ENCODE data around the gene SPATA17.

Gene SPATA17

DNA sequence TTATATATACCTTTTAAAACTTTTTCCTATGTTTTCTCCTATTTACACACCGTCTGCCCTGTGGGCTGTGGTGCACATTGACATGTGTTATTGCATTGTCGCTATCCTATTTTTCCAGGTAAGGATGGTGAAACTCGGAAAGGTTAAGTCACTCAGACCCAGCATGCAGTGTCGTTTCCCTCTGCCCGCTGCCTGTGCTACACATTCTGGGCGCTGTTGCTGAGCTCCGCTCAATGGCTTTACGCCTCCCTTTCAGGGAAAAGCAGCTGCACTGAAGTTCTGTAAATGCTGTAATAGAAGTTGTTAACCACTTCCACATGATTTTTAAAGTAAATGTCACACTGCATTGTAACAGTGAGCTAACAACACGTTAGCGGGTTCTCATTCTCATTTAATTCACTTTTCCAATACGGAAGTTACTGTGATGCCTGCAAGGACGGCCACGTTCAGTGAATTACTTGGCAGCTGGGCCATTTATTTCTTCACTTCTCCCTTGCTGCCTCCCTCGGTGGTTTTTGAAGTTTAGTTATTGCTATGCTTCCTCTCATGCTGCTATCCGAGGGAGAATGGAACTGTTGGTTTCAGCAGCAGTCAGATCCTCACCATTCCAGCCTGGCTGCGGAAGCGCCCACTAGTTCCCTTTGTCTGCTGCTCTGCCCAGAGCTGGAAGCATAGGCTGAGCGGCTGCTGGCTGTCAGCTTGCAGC, 288.7 kb downstream of the SPATA17 start:
- DNase-seq = no peak
